Keratinocyte (primary cell): ENCODE results near the gene ENTR1. TPM values are rescaled to one million over a fixed set of nuclear protein-coding genes. Genes with fewer than 3 reads are reported as not detected.

Experiments
- DNase-seq: peaks from one replicate; pipeline ENCODE4 v3.0.0-alpha.2; 2011; ENCODE audit warnings: low read depth, missing footprints, low spot score
- FAIRE-seq: peaks from 2 replicates; lab custom pipeline; 2011; peaks lifted over from hg19 to GRCh38; lab: Jason Lieb, UNC
- H2AFZ ChIP-seq: 2 replicates; pipeline ENCODE4 v1.6.0; 2012; ENCODE audit warnings: low read length, control low read depth, inconsistent platforms; ENCODE audit not compliant: control insufficient read depth
- H3K27ac ChIP-seq: 2 replicates; pipeline ENCODE4 v1.5.1; 2011; ENCODE audit warnings: low read length; ENCODE audit not compliant: control insufficient read depth, insufficient read depth
- H3K27me3 ChIP-seq: 3 replicates; pipeline ENCODE4 v1.6.0; 2011; ENCODE audit warnings: low read length; ENCODE audit not compliant: control insufficient read depth, insufficient read depth; ENCODE audit errors: extremely low read depth
- H3K36me3 ChIP-seq, 2 experiments: 2 replicates in 1 of 2; 3 replicates in 1 of 2; pipeline ENCODE4 v1.5.1; 2011; ENCODE audit warnings: low read length in 2 of 2, mild to moderate bottlenecking in 1 of 2; ENCODE audit not compliant: control insufficient read depth in 2 of 2, insufficient read depth in 2 of 2; ENCODE audit errors: extremely low read depth in 1 of 2
- H3K4me1 ChIP-seq: 3 replicates; pipeline ENCODE4 v1.5.1; 2011; ENCODE audit warnings: low read length; ENCODE audit not compliant: control insufficient read depth, insufficient read depth; ENCODE audit errors: extremely low read depth
- H3K4me2 ChIP-seq: 3 replicates; pipeline ENCODE4 v1.6.0; 2011; ENCODE audit warnings: low read depth, low read length; ENCODE audit not compliant: control insufficient read depth, insufficient read depth; ENCODE audit errors: extremely low read depth
- H3K4me3 ChIP-seq, 3 experiments: fragments of 200-600 bp in 1 of 3; sonication (generic) in 1 of 3; 2 replicates in 2 of 3; 3 replicates in 1 of 3; pipeline ENCODE4 v1.5.1; 2011 to 2016; ENCODE audit warnings: low read length in 3 of 3, mild to moderate bottlenecking in 3 of 3, control low read depth in 2 of 3, inconsistent platforms in 1 of 3, low read depth in 1 of 3, mixed read lengths in 1 of 3, mixed run types in 1 of 3, moderate library complexity in 1 of 3; ENCODE audit not compliant: control insufficient read depth in 2 of 3, insufficient read depth in 2 of 3; ENCODE audit errors: extremely low read depth in 1 of 3
- H3K79me2 ChIP-seq: 2 replicates; pipeline ENCODE4 v1.6.0; 2012; ENCODE audit warnings: low read length; ENCODE audit not compliant: control insufficient read depth, insufficient read depth
- H3K9ac ChIP-seq: 3 replicates; pipeline ENCODE4 v1.6.0; 2011; ENCODE audit warnings: low read length; ENCODE audit not compliant: control insufficient read depth, insufficient read depth; ENCODE audit errors: extremely low read depth
- H3K9me1 ChIP-seq: 3 replicates; pipeline ENCODE4 v1.6.0; 2011; ENCODE audit warnings: low read length; ENCODE audit not compliant: control insufficient read depth, insufficient read depth; ENCODE audit errors: extremely low read depth
- H3K9me3 ChIP-seq: 2 replicates; pipeline ENCODE4 v1.5.1; 2012; ENCODE audit warnings: low read depth, low read length; ENCODE audit not compliant: control insufficient read depth
- H4K20me1 ChIP-seq: 3 replicates; pipeline ENCODE4 v1.6.0; 2011; ENCODE audit warnings: low read length; ENCODE audit not compliant: control insufficient read depth, insufficient read depth; ENCODE audit errors: extremely low read depth
- CTCF ChIP-seq, 3 experiments: IDR thresholded peaks in 1 of 3; conservative IDR thresholded peaks in 1 of 3; optimal IDR thresholded peaks in 1 of 3; 2 replicates in 2 of 3; 3 replicates in 1 of 3; pipeline versions ENCODE3 to v1.5.1; 2011; ENCODE audit warnings: low read length in 3 of 3, mild to moderate bottlenecking in 3 of 3, moderate library complexity in 2 of 3, control low read depth in 1 of 3, inconsistent platforms in 1 of 3; ENCODE audit not compliant: insufficient read depth in 2 of 3; ENCODE audit errors: extremely low read depth in 1 of 3
- EZH2 ChIP-seq: IDR thresholded peaks from one replicate; pipeline ENCODE4 v1.6.1; 2012; ENCODE audit warnings: inconsistent platforms, mild to moderate bottlenecking, low read length, moderate library complexity
- dilution Hi-C: fragments of 300-500 bp; cut with MboI; formaldehyde crosslinking; loops from one replicate; pipeline ENCODE4 v1.7.0; 2020; ENCODE audit warnings: low sequenced_read_pairs; ENCODE audit not compliant: extremely low pct_ligation_motif_present
- polyA plus RNA-seq, 5 experiments: library from polyadenylated mRNA; depleted of rRNA in 3 of 5; stranded (reverse) in 3 of 5; stranded (forward) in 1 of 5; unstranded in 1 of 5; fragments of >200 nt; gene quantifications; 1 replicate in 1 of 5; 2 replicates in 3 of 5; 3 replicates in 1 of 5; pipeline versions ENCODE4 v1.2.1 to v1.2.3, GENCODE V29; 2011 to 2012; ENCODE audit warnings: missing spikeins in 2 of 5, low read depth in 1 of 5, low replicate concordance in 1 of 5

Gene ENTR1
- polyA plus RNA-seq, 1 donor (not counting 4 experiments of a cell fraction or from before 2014, with no cell fraction given) = 46.5 TPM

- FAIRE-seq = no peak
- dilution Hi-C loops = no loop called here
These were observed 42.2 kb downstream of the ENTR1 start for GRCh38 chr9:136368190-136368589.

GRCh38 chr9:136367296-136368145 lies 42.9 kb downstream of the ENTR1 start:
- TF ChIP-seq EZH2 = no peak
- TF ChIP-seq CTCF (optimal IDR thresholded peaks at IDR 0.05 in 1 of 3, IDR thresholded peaks at IDR 0.05 in 1 of 3, conservative IDR thresholded peaks at IDR 0.05 in 1 of 3; ENCODE audit: extremely low read depth in 1 of 3, insufficient read depth in 2 of 3, low read length in 3 of 3) = no peak
- H3K4me1 ChIP-seq = peaks cover 14% of the 10 kb centered on the region
- no peaks in the 10 kb centered on the region for H3K79me2 ChIP-seq
- dilution Hi-C loops = no loop called here
- H3K9me3 ChIP-seq = no peaks in the 10 kb centered on the region
- no peaks in the 10 kb centered on the region for H3K9me1 ChIP-seq
- H3K4me2 ChIP-seq = no peak overlapping the region
- H2AFZ ChIP-seq = no peak overlapping the region
- peaks cover 0 to 1% of the 10 kb centered on the region in 2 experiments for H3K36me3 ChIP-seq
- DNase-seq (no peak), FAIRE-seq (no peak)
- no peaks in the 10 kb centered on the region for H4K20me1 ChIP-seq
- no peak overlapping the region for H3K9ac ChIP-seq
- no peaks in the 10 kb centered on the region for H3K27me3 ChIP-seq
- no peak overlapping the region for H3K27ac ChIP-seq
- no peak overlapping the region for H3K4me3 ChIP-seq

More at GRCh38 chr9:136368190-136368589, 42.2 kb downstream of the ENTR1 start:
- Histone ChIP-seq H3K27ac (no peak overlapping the region), H3K4me3 (no peak overlapping the region), H3K4me2 (no peak overlapping the region), H3K79me2 (no peaks in the 10 kb centered on the region), H3K9ac (no peak overlapping the region), H3K9me3 (no peaks in the 10 kb centered on the region), H3K27me3 (no peaks in the 10 kb centered on the region), H4K20me1 (no peaks in the 10 kb centered on the region), H3K36me3 (peaks cover 0 to 1% of the 10 kb centered on the region in 2 experiments), H2AFZ (no peak overlapping the region), H3K4me1 (peaks cover 14% of the 10 kb centered on the region), H3K9me1 (no peaks in the 10 kb centered on the region)
- TF ChIP-seq CTCF (optimal IDR thresholded peaks at IDR 0.05 in 1 of 3, IDR thresholded peaks at IDR 0.05 in 1 of 3, conservative IDR thresholded peaks at IDR 0.05 in 1 of 3; ENCODE audit: extremely low read depth in 1 of 3, insufficient read depth in 2 of 3, low read length in 3 of 3) (no peak), EZH2 (no peak)
- DNase-seq = no peak
